Astrocyte of the spinal cord (primary cell): Measurements from ENCODE around the gene FGFR1OP2.

ENCODE experiments used
- DNase-seq: peaks from one replicate; pipeline ENCODE4 v3.0.0; 2011; ENCODE audit warnings: low read depth, low spot score
- H3K4me3 ChIP-seq: 2 replicates; pipeline ENCODE4 v1.5.1; 2011; ENCODE audit warnings: low read depth, mild to moderate bottlenecking, low read length, moderate library complexity
- in situ Hi-C: cut with HindIII; loops from 2 replicates; pipeline ENCODE4 v1.10.0; 2017; ENCODE audit warnings: low sequenced_read_pairs
- TF ChIP-seq, protein P1 (sequence below): IDR thresholded peaks from 2 replicates; pipeline ENCODE4 v1.5.1; 2012; ENCODE audit warnings: low read depth, mild to moderate bottlenecking, low read length, inconsistent platforms

FGFR1OP2 gene

DNA sequence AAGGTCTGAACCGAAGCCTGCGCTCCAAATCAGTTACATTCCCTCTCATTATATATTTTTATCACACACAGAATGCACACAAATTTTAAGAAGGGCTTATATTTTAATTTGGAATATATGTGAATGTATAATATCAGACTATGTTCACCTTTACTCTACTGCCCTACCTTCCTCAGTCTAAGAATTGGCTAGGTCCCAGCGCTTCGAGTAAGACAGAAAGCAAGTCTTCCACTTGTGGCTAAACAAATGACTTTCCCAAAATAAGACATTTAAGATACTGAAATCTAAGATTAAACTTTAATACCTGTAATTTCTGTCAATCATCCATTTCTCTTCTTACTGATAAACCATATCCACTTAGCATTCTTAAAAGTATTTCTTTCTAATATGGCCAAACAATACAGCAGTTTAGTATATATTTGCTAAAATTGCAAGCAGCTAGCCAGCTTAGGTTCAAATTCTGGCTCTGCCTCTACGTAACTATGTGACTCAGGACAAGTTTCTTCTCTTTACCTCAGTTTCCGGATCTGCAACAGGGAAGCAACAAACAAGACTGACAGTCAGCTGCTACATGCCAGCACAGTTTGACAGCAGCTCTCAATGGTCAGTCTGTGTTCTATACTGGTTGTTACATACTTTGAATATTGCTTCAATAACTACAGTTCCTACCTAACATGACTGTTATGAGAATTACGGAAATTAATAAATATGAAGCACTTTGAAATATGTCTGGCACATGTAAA is 2.5 kb upstream of the FGFR1OP2 start:
- no peak for DNase-seq

DNA sequence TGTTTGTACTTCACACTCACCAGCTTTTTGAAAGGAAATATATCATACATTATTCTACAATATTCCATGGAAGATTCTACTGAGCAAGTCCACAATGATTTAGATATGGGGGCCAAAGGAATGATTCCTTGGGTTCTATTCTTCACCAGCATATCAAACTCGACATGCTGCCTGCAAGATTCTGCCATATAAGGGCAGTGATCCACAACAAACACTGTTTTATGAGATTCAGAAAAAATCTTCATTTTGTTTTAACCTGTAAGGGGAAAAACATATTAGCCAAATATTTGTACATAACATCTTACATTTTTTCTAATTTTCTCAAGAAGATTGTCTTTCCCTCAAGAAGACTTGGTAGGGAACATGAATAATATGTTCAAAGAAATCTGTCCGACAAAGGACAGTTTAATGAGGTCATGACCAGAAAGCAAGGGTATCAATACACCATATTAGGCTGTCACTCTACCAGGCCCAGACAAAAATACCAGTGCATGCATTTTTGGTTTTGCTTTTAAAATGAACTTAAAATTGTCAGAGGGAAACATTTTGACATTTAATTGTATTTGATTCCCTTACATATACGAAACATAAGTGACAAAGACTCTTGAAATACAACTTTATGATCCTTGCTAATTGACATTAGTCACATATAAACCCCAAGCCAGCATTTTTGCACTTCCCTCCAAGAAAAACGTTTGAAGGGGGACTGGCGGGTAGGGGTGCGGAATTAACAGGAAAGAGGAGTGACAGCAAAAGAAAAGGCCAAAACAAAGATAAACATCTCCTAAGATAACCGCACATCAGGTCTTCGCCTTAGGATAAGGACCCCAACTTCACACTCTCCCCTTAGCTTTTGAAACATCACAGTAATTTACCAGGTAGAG is 1.5 kb upstream of the FGFR1OP2 start:
- TF ChIP-seq, protein P1, sequence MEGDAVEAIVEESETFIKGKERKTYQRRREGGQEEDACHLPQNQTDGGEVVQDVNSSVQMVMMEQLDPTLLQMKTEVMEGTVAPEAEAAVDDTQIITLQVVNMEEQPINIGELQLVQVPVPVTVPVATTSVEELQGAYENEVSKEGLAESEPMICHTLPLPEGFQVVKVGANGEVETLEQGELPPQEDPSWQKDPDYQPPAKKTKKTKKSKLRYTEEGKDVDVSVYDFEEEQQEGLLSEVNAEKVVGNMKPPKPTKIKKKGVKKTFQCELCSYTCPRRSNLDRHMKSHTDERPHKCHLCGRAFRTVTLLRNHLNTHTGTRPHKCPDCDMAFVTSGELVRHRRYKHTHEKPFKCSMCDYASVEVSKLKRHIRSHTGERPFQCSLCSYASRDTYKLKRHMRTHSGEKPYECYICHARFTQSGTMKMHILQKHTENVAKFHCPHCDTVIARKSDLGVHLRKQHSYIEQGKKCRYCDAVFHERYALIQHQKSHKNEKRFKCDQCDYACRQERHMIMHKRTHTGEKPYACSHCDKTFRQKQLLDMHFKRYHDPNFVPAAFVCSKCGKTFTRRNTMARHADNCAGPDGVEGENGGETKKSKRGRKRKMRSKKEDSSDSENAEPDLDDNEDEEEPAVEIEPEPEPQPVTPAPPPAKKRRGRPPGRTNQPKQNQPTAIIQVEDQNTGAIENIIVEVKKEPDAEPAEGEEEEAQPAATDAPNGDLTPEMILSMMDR = no peak
- in situ Hi-C loops = no loop called here
- peak overlapping the region; percentile 78 for H3K4me3 ChIP-seq
- peak; percentile 4 for DNase-seq

More for the DNA sequence above, 2.5 kb upstream of the FGFR1OP2 start:
- TF ChIP-seq, protein P1 = no peak
- H3K4me3 ChIP-seq = no peak overlapping the region
- in situ Hi-C loops = no loop called here

GRCh38 chr12:26937443-26937862 is 817 bp upstream of the FGFR1OP2 start:
- TF ChIP-seq, protein P1 = no peak
- peak overlapping the region; percentile 78 for H3K4me3 ChIP-seq
- DNase-seq = no peak
- in situ Hi-C loops = no loop called here

DNA sequence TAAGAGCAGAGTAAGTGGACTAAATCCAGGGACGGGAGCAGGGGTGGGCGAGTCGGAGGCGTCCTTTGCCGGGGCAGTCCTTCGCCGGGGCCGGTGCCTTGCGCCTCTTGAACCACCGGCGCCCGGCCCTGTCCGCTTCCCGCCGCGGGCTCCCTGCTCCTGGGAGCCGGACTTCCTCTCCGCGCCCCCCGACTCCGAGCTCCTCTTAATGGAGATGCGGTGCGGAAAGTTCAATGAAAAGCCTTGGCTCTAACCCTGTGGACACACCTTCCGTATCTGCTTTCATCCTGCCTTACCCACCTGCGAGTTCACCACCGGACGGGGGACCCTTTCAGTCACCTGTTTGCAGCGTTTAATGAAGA is 412 bp downstream of the FGFR1OP2 start:
- TF ChIP-seq, protein P1 = no peak
- H3K4me3 ChIP-seq = peak overlapping the region; percentile 78
- DNase-seq = no peak
- in situ Hi-C loops = no loop called here

DNA sequence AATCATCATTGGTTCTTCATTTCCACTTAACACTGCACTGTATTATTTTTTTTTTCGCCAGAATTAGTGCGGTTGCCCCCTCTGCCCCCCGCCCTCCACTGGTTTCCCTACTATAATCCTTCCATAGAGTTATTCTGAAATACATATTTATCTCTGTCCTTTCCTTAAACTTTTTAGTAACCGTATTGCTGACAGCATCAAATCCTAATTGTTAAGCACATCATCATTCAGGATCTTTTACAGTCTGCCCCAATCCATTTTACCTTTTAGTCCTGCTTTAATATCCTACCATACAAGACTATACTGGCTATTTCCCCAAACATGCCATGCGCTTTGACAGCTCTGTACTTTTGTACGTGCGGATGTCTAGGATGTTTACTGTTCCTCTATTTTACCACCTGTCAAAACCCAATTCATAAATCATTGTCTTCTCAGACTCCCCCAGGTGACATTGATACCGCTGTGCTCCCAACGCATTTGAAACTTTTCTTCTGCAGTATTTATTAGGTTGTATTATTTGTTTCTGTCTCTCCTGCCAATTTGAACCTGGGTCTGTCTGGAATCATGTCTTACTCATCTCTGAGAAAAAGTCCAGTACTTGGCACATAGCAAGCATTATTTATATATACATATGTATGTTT is 1.0 kb downstream of the FGFR1OP2 start:
- peak overlapping the region; percentile 78 for H3K4me3 ChIP-seq
- in situ Hi-C loops = no loop called here
- TF ChIP-seq, protein P1 = no peak
- DNase-seq = peak; percentile 15

- TF ChIP-seq, protein P1 = no peak
- in situ Hi-C loops = no loop called here
- no peak for DNase-seq
Observed at GRCh38 chr12:26939953-26940352, 1.7 kb downstream of the FGFR1OP2 start.

More at GRCh38 chr12:26939953-26940352, 1.7 kb downstream of the FGFR1OP2 start:
- H3K4me3 ChIP-seq = no peak overlapping the region
